HG03571 (cell line): ENCODE data around the gene RAB11FIP4.

Source experiments
- ATAC-seq: cut with Tn5 transposase; IDR thresholded peaks from one replicate; pipeline ENCODE4 v1.9.1; 2021; ENCODE audit not compliant: unreplicated experiment

Gene RAB11FIP4

DNA sequence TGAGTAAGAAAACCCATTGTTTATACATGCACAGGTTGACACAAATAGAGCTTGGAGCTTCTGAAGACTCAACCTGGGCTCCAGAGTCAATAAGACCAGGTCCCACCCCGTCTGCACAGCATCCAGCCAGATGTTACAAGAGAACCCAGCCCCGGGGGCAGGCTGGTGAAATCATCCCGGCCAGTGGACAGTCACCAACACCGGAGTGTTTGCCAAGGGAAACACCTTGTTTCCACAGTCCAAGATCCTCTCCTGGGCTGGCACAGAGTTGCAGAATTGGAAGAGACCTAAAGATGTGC lies 90.3 kb downstream of the RAB11FIP4 start:
- no peak for ATAC-seq

GRCh38 chr17:31484821-31485220 lies 93.3 kb downstream of the RAB11FIP4 start:
- ATAC-seq: no peak

- no peak for ATAC-seq
Observed at GRCh38 chr17:31486351-31487062, 95.0 kb downstream of the RAB11FIP4 start.

GRCh38 chr17:31487063-31487647 lies 95.7 kb downstream of the RAB11FIP4 start:
- no peak for ATAC-seq

GRCh38 chr17:31487648-31488263 lies 96.3 kb downstream of the RAB11FIP4 start:
- ATAC-seq: peak; percentile 54

- peak; percentile 14 for ATAC-seq
Observed at GRCh38 chr17:31488264-31488981, 96.9 kb downstream of the RAB11FIP4 start.

- no peak for ATAC-seq
Observed at GRCh38 chr17:31488982-31489294, 97.5 kb downstream of the RAB11FIP4 start.

- ATAC-seq: no peak
Observed at GRCh38 chr17:31489295-31490018, 98.0 kb downstream of the RAB11FIP4 start.

DNA sequence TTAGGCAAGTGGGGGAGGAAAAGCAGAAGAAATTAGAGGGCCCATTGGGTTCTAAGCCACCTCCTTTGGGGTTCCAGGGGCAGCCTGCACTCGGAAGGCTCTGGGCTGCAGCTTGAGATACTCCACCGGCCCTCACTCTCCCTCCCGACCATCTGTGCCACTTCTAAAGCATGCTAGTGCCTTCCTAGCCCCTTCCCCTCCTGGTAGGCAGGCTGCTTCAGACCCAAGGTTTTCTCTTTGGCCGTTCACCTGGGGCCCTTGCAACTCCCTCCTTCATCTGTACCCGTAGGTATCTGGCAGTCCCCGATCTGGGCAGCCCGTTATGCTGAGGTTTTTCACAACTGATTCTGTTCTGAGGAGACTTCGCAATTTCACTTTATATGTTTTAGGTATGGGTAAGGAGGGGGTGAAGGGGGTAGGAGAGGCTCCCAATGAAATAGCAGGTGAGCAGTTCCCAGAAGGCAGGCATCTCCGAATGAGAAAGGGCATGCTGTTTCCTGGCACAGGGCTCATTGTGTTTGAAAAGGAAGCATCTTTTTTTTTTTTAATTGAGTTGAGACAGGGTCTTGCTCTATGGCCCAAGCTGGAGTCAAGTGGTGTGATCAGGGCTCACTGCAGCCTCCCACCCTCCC lies 98.7 kb downstream of the RAB11FIP4 start:
- no peak for ATAC-seq

DNA sequence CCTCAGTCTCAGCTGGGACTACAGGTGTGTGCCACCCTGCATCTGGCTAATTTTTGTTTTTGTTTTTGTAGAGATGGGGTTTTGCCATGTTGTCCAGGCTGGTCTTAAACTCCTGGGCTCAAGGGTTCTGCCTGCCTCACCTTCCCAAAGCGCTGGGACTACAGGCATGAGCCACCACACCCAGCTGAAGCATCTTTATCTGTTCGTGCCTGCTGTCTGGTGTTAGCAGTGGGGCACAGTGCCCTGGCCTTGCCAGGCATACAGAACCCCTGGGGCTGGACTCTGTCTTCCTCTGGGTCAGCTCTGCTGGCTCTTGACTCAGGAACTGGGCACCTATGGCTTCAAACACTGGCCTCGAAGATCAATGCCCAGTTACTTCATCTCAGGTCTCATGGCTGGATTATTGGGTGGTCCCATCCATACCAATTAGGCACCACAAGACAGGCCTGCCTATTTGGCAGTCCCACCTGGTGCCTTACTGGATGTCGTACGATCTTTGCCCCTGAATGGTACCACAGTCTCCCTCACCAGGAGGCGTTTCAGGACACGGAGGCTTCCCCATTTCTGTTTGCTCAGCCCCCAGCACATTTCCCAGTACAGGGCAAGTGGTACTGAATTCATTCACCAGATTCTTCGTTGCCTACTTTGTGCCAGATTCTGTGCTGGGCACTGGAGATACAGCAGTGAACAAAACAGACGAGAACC lies 99.3 kb downstream of the RAB11FIP4 start:
- no peak for ATAC-seq

GRCh38 chr17:31491376-31492131 lies 100.1 kb downstream of the RAB11FIP4 start:
- ATAC-seq: no peak

- no peak for ATAC-seq
Observed at GRCh38 chr17:31492206-31492605, 100.7 kb downstream of the RAB11FIP4 start.

- no peak for ATAC-seq
Observed at GRCh38 chr17:31492880-31493655, 101.6 kb downstream of the RAB11FIP4 start.

DNA sequence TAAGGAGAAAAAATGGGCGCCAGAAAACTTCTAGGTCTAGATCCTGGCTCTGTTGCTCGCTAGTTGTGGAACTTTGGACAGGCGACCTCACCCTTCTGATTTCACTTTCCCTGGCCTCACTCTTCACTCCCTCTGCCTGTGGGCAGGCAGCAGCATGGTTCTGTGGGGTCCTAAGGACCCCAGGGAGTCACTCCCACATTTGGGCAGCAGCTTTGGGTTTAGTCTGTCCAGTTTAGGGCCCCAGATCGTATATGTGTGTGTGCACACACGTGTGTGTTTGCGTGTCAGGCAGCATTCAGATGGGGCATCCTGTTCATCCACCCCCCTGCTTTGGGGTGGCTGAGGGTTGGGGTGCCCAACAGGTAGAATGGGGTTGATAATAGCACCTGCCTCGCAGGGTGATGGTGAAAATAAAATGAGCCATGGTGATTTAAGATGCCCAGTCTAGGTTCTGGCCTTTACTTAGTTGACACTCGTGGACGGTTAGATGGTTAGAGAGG lies 102.2 kb downstream of the RAB11FIP4 start:
- ATAC-seq: no peak

- peak; percentile 39 for ATAC-seq
Observed at GRCh38 chr17:31494259-31495021, 103.0 kb downstream of the RAB11FIP4 start.

DNA sequence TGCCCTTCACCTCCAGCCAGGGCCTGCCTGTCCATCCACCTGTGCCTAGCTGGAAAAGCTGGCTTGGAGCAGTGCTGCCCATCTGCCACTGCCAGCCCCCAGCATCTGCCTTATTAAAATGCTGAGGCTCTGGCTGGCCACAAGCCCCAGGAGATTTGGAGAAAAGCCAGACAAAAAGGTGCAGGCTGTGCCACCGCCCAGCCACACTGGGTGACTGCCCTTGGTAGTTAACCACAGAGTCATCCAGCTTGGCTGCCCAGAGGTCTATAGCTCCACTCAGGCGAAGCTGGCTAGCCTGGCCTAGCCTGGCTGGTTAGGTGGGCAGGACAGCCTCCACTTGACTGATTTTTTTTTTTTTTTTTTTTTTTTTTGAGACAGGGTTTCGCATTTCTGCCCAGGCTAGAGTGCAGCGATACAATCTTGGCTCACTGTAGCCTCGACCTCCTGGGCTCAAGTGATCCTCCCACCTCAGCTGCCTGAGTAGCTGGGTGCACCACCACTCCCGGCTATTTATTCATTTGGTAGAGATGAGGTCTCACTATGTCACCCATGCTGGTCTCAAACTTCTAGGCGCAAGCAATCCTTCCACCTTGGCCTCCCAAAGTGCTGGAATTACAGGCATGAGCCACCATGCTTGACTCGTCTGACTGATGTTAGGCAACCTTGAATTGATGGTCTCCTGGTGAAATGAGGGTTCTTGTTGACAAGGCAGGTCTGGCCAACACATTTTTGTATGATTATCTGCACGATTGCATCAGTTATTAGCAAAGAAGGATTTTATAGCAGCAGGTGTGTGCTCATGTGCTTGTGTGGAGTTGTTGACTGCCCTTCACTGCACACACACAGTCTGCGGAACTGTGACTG lies 103.8 kb downstream of the RAB11FIP4 start:
- no peak for ATAC-seq

GRCh38 chr17:31496097-31496496 lies 104.6 kb downstream of the RAB11FIP4 start:
- no peak for ATAC-seq
